Neural crest cell (in vitro differentiated cells): ENCODE data around the gene ATRN. TPM values are rescaled to one million over a fixed set of nuclear protein-coding genes. Genes with fewer than 3 reads are reported as not detected.

Source experiments
- DNase-seq: peaks from one replicate; pipeline ENCODE4 v3.0.0; 2021; ENCODE audit warnings: low read depth, mixed read lengths, low spot score
- H3K27ac Mint-ChIP-seq: one replicate; pipeline ENCODE4 v1.8.0; 2021; ENCODE audit warnings: mild to moderate bottlenecking, mixed read lengths; ENCODE audit not compliant: unreplicated experiment
- H3K27me3 Mint-ChIP-seq: 2 replicates; pipeline ENCODE4 v1.8.0; 2021; ENCODE audit warnings: low read depth, mild to moderate bottlenecking, mixed read lengths
- H3K36me3 Mint-ChIP-seq: 2 replicates; pipeline ENCODE4 v1.8.0; 2021; ENCODE audit warnings: low read depth, mild to moderate bottlenecking, mixed read lengths
- H3K4me1 Mint-ChIP-seq: 2 replicates; pipeline ENCODE4 v1.8.0; 2021; ENCODE audit warnings: mixed read lengths
- H3K4me3 Mint-ChIP-seq: one replicate; pipeline ENCODE4 v1.8.0; 2021; ENCODE audit warnings: mild to moderate bottlenecking, mixed read lengths
- H3K9me3 Mint-ChIP-seq: 2 replicates; pipeline ENCODE4 v1.8.0; 2021; ENCODE audit warnings: mixed read lengths
- total RNA-seq: library from RNA; stranded (reverse); gene quantifications from 2 replicates; pipeline ENCODE4 v1.2.1, GENCODE V29; 2021
- TF ChIP-seq, protein P1 (sequence below): fragments of 200-600 bp; sonication (generic); conservative IDR thresholded peaks from 2 replicates; pipeline ENCODE4 v1.5.0; 2021; ENCODE audit warnings: antibody characterized with exemption, mild to moderate bottlenecking

Gene ATRN
- total RNA-seq, 1 donor from 2014 or later: 28.6 TPM

DNA sequence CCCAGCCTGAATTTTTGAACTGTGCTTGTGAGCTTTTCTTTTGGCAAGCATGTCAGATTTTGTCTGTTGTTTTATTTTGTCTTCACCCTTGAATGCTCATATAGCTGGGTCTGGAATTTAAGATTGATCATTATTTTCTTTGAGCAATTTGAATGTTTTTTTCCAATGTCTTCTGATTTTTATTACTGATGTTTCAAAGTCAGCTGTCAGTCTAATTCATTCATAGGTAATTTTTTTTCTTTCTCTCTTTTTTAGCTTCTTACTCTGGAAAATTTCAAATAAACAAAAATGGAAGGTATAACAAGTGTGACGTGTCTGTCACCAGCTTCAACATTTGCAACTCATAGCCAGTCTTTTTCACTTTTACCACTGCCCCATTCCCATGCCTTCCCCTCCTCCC lies 15.1 kb downstream of the ATRN start:
- Mint-ChIP-seq H3K9me3 (peaks cover 5% of the 10 kb centered on the region), H3K4me1 (peaks cover 3% of the 10 kb centered on the region), H3K27ac (no peak overlapping the region), H3K4me3 (no peak overlapping the region), H3K36me3 (peaks cover 24% of the 10 kb centered on the region), H3K27me3 (no peaks in the 10 kb centered on the region)
- TF ChIP-seq, protein P1, sequence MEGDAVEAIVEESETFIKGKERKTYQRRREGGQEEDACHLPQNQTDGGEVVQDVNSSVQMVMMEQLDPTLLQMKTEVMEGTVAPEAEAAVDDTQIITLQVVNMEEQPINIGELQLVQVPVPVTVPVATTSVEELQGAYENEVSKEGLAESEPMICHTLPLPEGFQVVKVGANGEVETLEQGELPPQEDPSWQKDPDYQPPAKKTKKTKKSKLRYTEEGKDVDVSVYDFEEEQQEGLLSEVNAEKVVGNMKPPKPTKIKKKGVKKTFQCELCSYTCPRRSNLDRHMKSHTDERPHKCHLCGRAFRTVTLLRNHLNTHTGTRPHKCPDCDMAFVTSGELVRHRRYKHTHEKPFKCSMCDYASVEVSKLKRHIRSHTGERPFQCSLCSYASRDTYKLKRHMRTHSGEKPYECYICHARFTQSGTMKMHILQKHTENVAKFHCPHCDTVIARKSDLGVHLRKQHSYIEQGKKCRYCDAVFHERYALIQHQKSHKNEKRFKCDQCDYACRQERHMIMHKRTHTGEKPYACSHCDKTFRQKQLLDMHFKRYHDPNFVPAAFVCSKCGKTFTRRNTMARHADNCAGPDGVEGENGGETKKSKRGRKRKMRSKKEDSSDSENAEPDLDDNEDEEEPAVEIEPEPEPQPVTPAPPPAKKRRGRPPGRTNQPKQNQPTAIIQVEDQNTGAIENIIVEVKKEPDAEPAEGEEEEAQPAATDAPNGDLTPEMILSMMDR: no peak
- no peak for DNase-seq

DNA sequence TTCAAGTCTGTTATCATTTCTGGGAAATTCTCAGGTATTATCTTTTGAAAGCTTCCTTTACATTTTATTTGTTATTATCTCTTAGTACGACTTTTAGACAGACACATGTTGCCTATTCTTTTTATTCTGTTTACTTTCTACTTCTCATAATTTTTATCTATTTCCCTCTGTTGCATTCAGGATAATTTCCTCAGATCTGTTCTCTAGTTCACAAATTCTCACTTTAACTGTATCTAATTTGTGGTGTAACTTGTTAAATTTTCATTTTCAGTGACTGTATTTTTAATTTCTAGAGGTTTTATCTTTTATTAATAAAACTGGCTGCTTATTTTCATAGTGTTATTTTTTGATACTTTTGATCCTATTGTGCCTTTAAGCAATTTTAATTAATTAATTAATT lies 16.0 kb downstream of the ATRN start:
- Mint-ChIP-seq H3K9me3 (peaks cover 5% of the 10 kb centered on the region), H3K27ac (no peak overlapping the region), H3K4me1 (peaks cover 3% of the 10 kb centered on the region), H3K27me3 (no peaks in the 10 kb centered on the region), H3K4me3 (no peak overlapping the region), H3K36me3 (peaks cover 24% of the 10 kb centered on the region)
- no peak for DNase-seq
- TF ChIP-seq, protein P1: no peak

DNA sequence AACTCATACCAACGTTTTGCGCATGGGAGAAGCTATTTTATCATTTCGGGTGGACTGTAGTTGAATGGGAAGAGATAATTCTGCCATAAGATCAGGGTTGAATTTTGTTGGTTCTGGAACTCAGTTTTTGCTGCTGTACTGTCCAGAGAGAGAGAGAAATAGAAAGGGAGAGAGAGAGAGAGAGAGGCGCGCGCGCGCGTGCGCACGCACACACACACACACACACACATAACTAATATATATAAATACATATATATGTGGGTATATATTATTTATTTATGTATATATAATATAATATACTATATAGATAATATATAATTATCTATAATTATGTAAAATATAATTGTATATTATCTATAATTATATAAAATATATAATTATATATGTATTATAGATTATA lies 21.9 kb downstream of the ATRN start:
- H3K4me3 Mint-ChIP-seq: no peak overlapping the region
- H3K27ac Mint-ChIP-seq: no peak overlapping the region
- peaks cover 3% of the 10 kb centered on the region for H3K4me1 Mint-ChIP-seq
- TF ChIP-seq, protein P1: no peak
- peaks cover 17% of the 10 kb centered on the region for H3K36me3 Mint-ChIP-seq
- H3K9me3 Mint-ChIP-seq: peaks cover 3% of the 10 kb centered on the region
- no peaks in the 10 kb centered on the region for H3K27me3 Mint-ChIP-seq
- DNase-seq: no peak

DNA sequence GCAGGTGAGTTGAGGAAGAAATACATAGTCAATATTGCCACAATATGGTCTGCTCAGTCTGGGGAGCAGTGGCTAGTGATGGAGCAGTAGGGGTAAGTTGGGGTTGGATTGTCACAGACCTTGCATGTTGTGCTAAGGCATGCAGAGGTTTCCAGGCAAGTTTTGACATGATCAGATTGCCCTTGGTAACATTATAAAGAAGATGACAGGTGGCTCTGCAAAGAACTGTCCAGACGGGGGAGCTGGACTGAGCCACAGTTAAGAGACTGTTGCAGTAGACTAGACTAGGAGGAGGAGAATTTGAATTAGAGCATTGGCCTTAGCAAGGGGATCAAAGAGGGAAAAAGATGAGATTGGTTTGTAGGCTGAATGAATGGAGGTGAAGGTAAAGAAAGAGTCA lies 23.4 kb downstream of the ATRN start:
- no peak for DNase-seq
- H3K27ac Mint-ChIP-seq: no peak overlapping the region
- H3K27me3 Mint-ChIP-seq: no peaks in the 10 kb centered on the region
- TF ChIP-seq, protein P1: no peak
- peaks cover 13% of the 10 kb centered on the region for H3K36me3 Mint-ChIP-seq
- H3K4me1 Mint-ChIP-seq: peaks cover 3% of the 10 kb centered on the region
- H3K9me3 Mint-ChIP-seq: peaks cover 3% of the 10 kb centered on the region
- H3K4me3 Mint-ChIP-seq: no peak overlapping the region

DNA sequence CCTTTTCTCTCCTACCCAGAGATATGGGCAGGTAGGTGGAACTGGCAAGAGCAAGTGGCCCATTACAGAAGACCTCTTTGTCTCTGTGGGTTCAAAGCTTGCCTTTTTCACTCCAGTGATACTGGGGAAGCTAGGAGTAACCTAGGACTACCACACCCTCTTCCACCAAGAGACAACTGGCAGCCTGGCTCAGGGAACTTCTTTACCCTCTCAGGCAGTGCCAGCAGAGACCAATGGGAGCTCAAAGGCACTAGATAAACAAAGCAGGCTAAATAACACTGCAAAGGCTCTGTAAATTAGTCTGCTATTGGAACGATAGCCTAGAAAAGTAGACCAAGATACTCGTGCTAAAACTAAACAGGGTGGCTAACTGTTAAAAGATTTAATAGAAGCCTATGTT lies 32.1 kb downstream of the ATRN start:
- no peaks in the 10 kb centered on the region for H3K27me3 Mint-ChIP-seq
- TF ChIP-seq, protein P1: no peak
- no peaks in the 10 kb centered on the region for H3K4me1 Mint-ChIP-seq
- no peaks in the 10 kb centered on the region for H3K9me3 Mint-ChIP-seq
- H3K36me3 Mint-ChIP-seq: peaks cover 5% of the 10 kb centered on the region
- no peak overlapping the region for H3K4me3 Mint-ChIP-seq
- H3K27ac Mint-ChIP-seq: no peak overlapping the region
- DNase-seq: no peak

DNA sequence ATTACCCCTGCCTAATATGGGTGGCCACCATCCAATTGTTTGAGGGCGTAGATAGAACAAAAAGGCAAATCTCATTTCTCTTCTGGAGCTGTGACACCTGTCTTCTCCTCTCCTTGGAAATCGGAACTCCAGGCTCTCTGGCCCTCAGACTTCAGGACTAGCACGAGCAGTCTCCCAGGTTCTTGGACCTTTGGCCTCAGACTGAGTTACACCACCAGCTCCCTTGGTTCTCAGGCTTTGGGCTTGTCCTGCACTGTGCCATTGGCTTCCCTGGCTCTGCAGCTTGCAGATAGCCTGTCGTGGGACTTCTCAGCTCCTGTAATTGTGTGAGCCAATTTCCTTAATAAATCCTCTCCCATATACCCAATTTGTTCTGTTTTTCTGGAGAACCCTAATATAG lies 34.3 kb downstream of the ATRN start:
- TF ChIP-seq, protein P1: no peak

More for the DNA sequence above, 34.3 kb downstream of the ATRN start:
- H3K27me3 Mint-ChIP-seq: no peaks in the 10 kb centered on the region
- no peak overlapping the region for H3K4me3 Mint-ChIP-seq
- no peaks in the 10 kb centered on the region for H3K9me3 Mint-ChIP-seq
- no peaks in the 10 kb centered on the region for H3K4me1 Mint-ChIP-seq
- H3K27ac Mint-ChIP-seq: no peak overlapping the region
- peaks cover 5% of the 10 kb centered on the region for H3K36me3 Mint-ChIP-seq
- no peak for DNase-seq
